DOHH2 (cell line): Measurements from ENCODE around the gene PAN3.

Experiments used
- H3F3A ChIP-seq: fragments of 200-600 bp; sonication (generic), shearing (Covaris generic); 2 replicates; pipeline ENCODE4 v1.6.0; 2016; ENCODE audit warnings: antibody characterized with exemption, mild to moderate bottlenecking; ENCODE audit not compliant: control insufficient read depth, insufficient read depth
- H3K27ac ChIP-seq: fragments of 200-600 bp; sonication (generic); 2 replicates; pipeline ENCODE4 v1.5.1; 2014; ENCODE audit warnings: low read depth, mild to moderate bottlenecking, low read length, moderate library complexity
- H3K27me3 ChIP-seq: fragments of 200-600 bp; sonication (generic); 2 replicates; pipeline ENCODE4 v1.6.1; 2014; ENCODE audit warnings: mild to moderate bottlenecking, low read length, mixed read lengths; ENCODE audit not compliant: control insufficient read depth
- H3K36me3 ChIP-seq: fragments of 200-600 bp; sonication (generic); 2 replicates; pipeline ENCODE4 v1.6.1; 2014; ENCODE audit warnings: mild to moderate bottlenecking, low read length, moderate library complexity, mixed read lengths; ENCODE audit not compliant: control insufficient read depth
- H3K4me1 ChIP-seq: fragments of 200-600 bp; sonication (generic); 2 replicates; pipeline ENCODE4 v1.6.1; 2014; ENCODE audit warnings: mild to moderate bottlenecking, low read length, mixed read lengths; ENCODE audit not compliant: control insufficient read depth
- H3K4me2 ChIP-seq: fragments of 200-600 bp; sonication (generic); 2 replicates; pipeline ENCODE4 v1.6.0; 2014; ENCODE audit warnings: mild to moderate bottlenecking, low read length, moderate library complexity
- H3K4me3 ChIP-seq: fragments of 200-600 bp; sonication (generic); 2 replicates; pipeline ENCODE4 v1.5.1; 2014; ENCODE audit warnings: mild to moderate bottlenecking, low read length, mixed read lengths
- H3K79me2 ChIP-seq: fragments of 200-600 bp; sonication (generic); 2 replicates; pipeline ENCODE4 v1.6.1; 2014; ENCODE audit warnings: mild to moderate bottlenecking, low read length, mixed read lengths; ENCODE audit not compliant: control insufficient read depth
- H3K9me2 ChIP-seq: fragments of 200-600 bp; sonication (generic); replicated peaks from 2 replicates; pipeline ENCODE4 v1.6.1; 2014; ENCODE audit warnings: mild to moderate bottlenecking, low read length, mixed read lengths; ENCODE audit not compliant: control insufficient read depth
- H3K9me3 ChIP-seq: fragments of 200-600 bp; sonication (generic); 2 replicates; pipeline ENCODE4 v1.6.1; 2014; ENCODE audit warnings: antibody characterized with exemption, low read length, mixed read lengths; ENCODE audit not compliant: control insufficient read depth, insufficient read depth
- H4K20me1 ChIP-seq: fragments of 200-600 bp; sonication (generic); 2 replicates; pipeline ENCODE4 v1.6.0; 2014; ENCODE audit warnings: low read depth, mild to moderate bottlenecking, antibody characterized with exemption, low read length, moderate library complexity; ENCODE audit not compliant: control insufficient read depth, insufficient read depth
- CTCF ChIP-seq: fragments of 200-600 bp; sonication (generic); IDR thresholded peaks from one replicate; pipeline ENCODE4 v1.5.1; 2014; ENCODE audit warnings: antibody characterized with exemption, mild to moderate bottlenecking, low read depth, low read length; ENCODE audit not compliant: poor library complexity, severe bottlenecking
- EZH2phosphoT487 ChIP-seq: fragments of 200-600 bp; sonication (generic); IDR thresholded peaks from 2 replicates; pipeline ENCODE4 v1.6.1; 2017; ENCODE audit warnings: borderline replicate concordance, mild to moderate bottlenecking, antibody characterized with exemption, low read length, moderate library complexity, mixed read lengths

The PAN3 gene

GRCh38 chr13:28321756-28322155, 183.4 kb downstream of the PAN3 start:
- Histone ChIP-seq H4K20me1 (no peaks in the 10 kb centered on the region), H3K27ac (no peak overlapping the region), H3F3A (no peaks in the 10 kb centered on the region), H3K9me2 (no peaks in the 10 kb centered on the region), H3K4me1 (peaks cover 10% of the 10 kb centered on the region), H3K27me3 (no peaks in the 10 kb centered on the region), H3K4me3 (no peak overlapping the region), H3K79me2 (no peaks in the 10 kb centered on the region), H3K4me2 (no peak overlapping the region), H3K9me3 (no peaks in the 10 kb centered on the region), H3K36me3 (no peaks in the 10 kb centered on the region)
- no peak for TF ChIP-seq CTCF
- no peak for TF ChIP-seq EZH2phosphoT487

GRCh38 chr13:28322256-28322905, 184.0 kb downstream of the PAN3 start:
- Histone ChIP-seq H3K9me3 (no peaks in the 10 kb centered on the region), H3K9me2 (no peaks in the 10 kb centered on the region), H3K79me2 (no peaks in the 10 kb centered on the region), H4K20me1 (no peaks in the 10 kb centered on the region), H3K27me3 (no peaks in the 10 kb centered on the region), H3K4me2 (no peak overlapping the region), H3K4me3 (no peak overlapping the region), H3K4me1 (peaks cover 10% of the 10 kb centered on the region), H3K27ac (no peak overlapping the region), H3F3A (no peaks in the 10 kb centered on the region), H3K36me3 (no peaks in the 10 kb centered on the region)
- TF ChIP-seq CTCF (no peak), EZH2phosphoT487 (no peak)

GRCh38 chr13:28324181-28324789, 185.9 kb downstream of the PAN3 start:
- H3F3A ChIP-seq, result no peaks in the 10 kb centered on the region
- H3K9me3 ChIP-seq, result no peaks in the 10 kb centered on the region
- no peak overlapping the region for H3K4me2 ChIP-seq
- no peak overlapping the region for H3K27ac ChIP-seq
- H3K9me2 ChIP-seq, result no peaks in the 10 kb centered on the region
- no peaks in the 10 kb centered on the region for H4K20me1 ChIP-seq
- H3K36me3 ChIP-seq, result no peaks in the 10 kb centered on the region
- H3K27me3 ChIP-seq, result no peaks in the 10 kb centered on the region
- TF ChIP-seq EZH2phosphoT487 (no peak), CTCF (peak; percentile 85)
- no peak overlapping the region for H3K4me3 ChIP-seq
- H3K79me2 ChIP-seq, result no peaks in the 10 kb centered on the region
- peaks cover 10% of the 10 kb centered on the region for H3K4me1 ChIP-seq
